HepG2 (cell line): ENCODE measurements around the gene TMEM132E. TPM values are rescaled to one million over a fixed set of nuclear protein-coding genes. Genes with fewer than 3 reads are reported as not detected.

Experiments
- ATAC-seq: fragments of 200-7000 bp; cut with Tn5 transposase; 3 replicates; pipeline ENCODE4 v1.9.1; 2020; ENCODE audit warnings: mild to moderate bottlenecking, moderate library complexity
- BruUV-seq: library from RNA; stranded (reverse); fragments of 400-500 nt; replicated peaks from 2 replicates; lab custom pipeline; 2021; lab: Mats Ljungman, UMichigan
- CTCF ChIA-PET: fragments of 300-600 bp; formaldehyde crosslinking; extraction: SDS; loops from one replicate; lab custom pipeline; 2021; ENCODE audit warnings: low total read pairs, inconsistent platforms, low intra/inter-chr PET ratio; lab: Yijun Ruan, JAX
- POLR2A ChIA-PET: fragments of 350-600 bp; sonication (Branson Sonifier 250); formaldehyde crosslinking; loops from one replicate; lab custom pipeline; 2020; ENCODE audit warnings: antibody characterized with exemption, inconsistent platforms; lab: Yijun Ruan, JAX
- DNase-seq: peaks from one replicate; pipeline ENCODE4 v3.0.0-alpha.2; 2015; ENCODE audit warnings: low spot score
- FAIRE-seq: peaks from 3 replicates; lab custom pipeline; 2011; peaks lifted over from hg19 to GRCh38; lab: Jason Lieb, UNC
- H2AFZ ChIP-seq: one replicate; pipeline ENCODE4 v1.6.1; 2011; ENCODE audit warnings: low read length, inconsistent platforms
- H3K27ac ChIP-seq: fragments of 300-600 bp; 3 replicates; pipeline ENCODE4 v1.8.0; 2011; ENCODE audit warnings: mixed run types, mild to moderate bottlenecking, mixed read lengths, low read length, inconsistent platforms; ENCODE audit not compliant: insufficient read depth; ENCODE audit errors: extremely low read length
- H3K27me3 ChIP-seq, 2 experiments: fragments of 200-600 bp in 1 of 2; 2 replicates in 1 of 2; 3 replicates in 1 of 2; pipeline versions ENCODE4 v1.6.0 to v1.8.0; 2011; ENCODE audit warnings: low read length in 2 of 2, mild to moderate bottlenecking in 2 of 2, moderate library complexity in 2 of 2, inconsistent platforms in 1 of 2; ENCODE audit not compliant: insufficient read depth in 2 of 2, control insufficient read depth in 1 of 2
- H3K36me3 ChIP-seq, 2 experiments: fragments of 200-600 bp in 1 of 2; replicated peaks in 1 of 2; 2 replicates in 1 of 2; 3 replicates in 1 of 2; pipeline versions ENCODE4 v1.5.1 to v1.8.0; 2011; ENCODE audit warnings: low read length in 2 of 2, inconsistent platforms in 1 of 2; ENCODE audit not compliant: insufficient read depth in 2 of 2, control insufficient read depth in 1 of 2
- H3K4me1 ChIP-seq: 2 replicates; pipeline ENCODE4 v1.5.1; 2012; ENCODE audit warnings: low read length, inconsistent platforms; ENCODE audit not compliant: insufficient read depth
- H3K4me2 ChIP-seq: 2 replicates; pipeline ENCODE4 v1.6.0; 2011; ENCODE audit warnings: low read depth, low read length, inconsistent platforms
- H3K4me3 ChIP-seq, 3 experiments: fragments of 200-600 bp in 1 of 3; sonication (generic), shearing (Covaris generic) in 1 of 3; replicated peaks in 1 of 3; 2 replicates each; pipeline ENCODE4 v1.5.1; 2011 to 2016; ENCODE audit warnings: low read length in 3 of 3, inconsistent platforms in 2 of 3, low read depth in 2 of 3, mild to moderate bottlenecking in 2 of 3, control low read depth in 1 of 3, mixed read lengths in 1 of 3; ENCODE audit not compliant: insufficient read depth in 1 of 3
- H3K79me2 ChIP-seq: one replicate; pipeline ENCODE4 v1.6.1; 2011; ENCODE audit warnings: low read length, inconsistent platforms; ENCODE audit not compliant: insufficient read depth
- H3K9ac ChIP-seq: 2 replicates; pipeline ENCODE4 v1.6.0; 2011; ENCODE audit warnings: mild to moderate bottlenecking, low read depth, low read length, inconsistent platforms; ENCODE audit not compliant: insufficient read depth
- H3K9me3 ChIP-seq: 2 replicates; pipeline ENCODE4 v1.5.1; 2012; ENCODE audit warnings: mild to moderate bottlenecking, low read length
- H4K20me1 ChIP-seq: 2 replicates; pipeline ENCODE4 v1.6.0; 2011; ENCODE audit warnings: inconsistent platforms, mild to moderate bottlenecking, low read length, moderate library complexity; ENCODE audit not compliant: insufficient read depth
- DR1 ChIP-seq: sonication (generic); formaldehyde crosslinking; IDR thresholded peaks from 2 replicates; pipeline ENCODE4 v1.8.0; 2021; ENCODE audit warnings: mild to moderate bottlenecking, missing genetic modification reagents, inconsistent platforms
- GABPA ChIP-seq, 2 experiments: IDR thresholded peaks; 2 replicates each; pipeline ENCODE4 v1.6.1; 2011 to 2016; ENCODE audit warnings: low read depth in 2 of 2, low read length in 1 of 2, missing biosample characterization in 1 of 2, missing genetic modification characterization in 1 of 2
- HMG20A ChIP-seq: IDR thresholded peaks from 2 replicates; pipeline ENCODE4 v1.6.1; 2016; ENCODE audit warnings: borderline replicate concordance
- NR2F6 ChIP-seq, 2 experiments: IDR thresholded peaks; 2 replicates each; pipeline ENCODE4 v1.6.1; 2016; ENCODE audit warnings: antibody characterized with exemption in 1 of 2, mild to moderate bottlenecking in 1 of 2
- SMARCC2 ChIP-seq: fragments of 450-650 bp; IDR thresholded peaks from 2 replicates; pipeline ENCODE4 v1.6.1; 2017; ENCODE audit warnings: antibody characterized with exemption, mild to moderate bottlenecking
- TGIF2 ChIP-seq: IDR thresholded peaks from 2 replicates; pipeline ENCODE4 v1.6.1; 2016; ENCODE audit warnings: control low read depth, missing compliant biosample characterization
- ZFP90 ChIP-seq: sonication (generic); formaldehyde crosslinking; IDR thresholded peaks from 2 replicates; pipeline ENCODE4 v1.8.0; 2022; ENCODE audit warnings: missing genetic modification reagents, mild to moderate bottlenecking, inconsistent platforms, borderline replicate concordance
- ZNF143 ChIP-seq: sonication (generic); formaldehyde crosslinking; IDR thresholded peaks from 2 replicates; pipeline ENCODE4 v1.4.0; 2020; ENCODE audit warnings: missing genetic modification reagents
- ZNF260 ChIP-seq: sonication (generic); formaldehyde crosslinking; IDR thresholded peaks from 2 replicates; pipeline ENCODE4 v1.4.0; 2020; ENCODE audit warnings: missing genetic modification reagents, low read depth, mild to moderate bottlenecking, borderline replicate concordance
- WGBS: methylation state at CpG from one replicate; pipeline ENCODE4 v1.1.6; 2017; ENCODE audit warnings: low lambda C conversion rate; 5-methylcytosine and 5-hydroxymethylcytosine counted together
- in situ Hi-C: cut with HindIII; loops from 2 replicates; pipeline ENCODE4 v1.10.0; 2017; ENCODE audit warnings: low pct_unique_long_range_greater_than_20kb; ENCODE audit not compliant: extremely low pct_ligation_motif_present
- intact Hi-C: fragments of 100-400 bp; cut with micrococcal nuclease; formaldehyde crosslinking; loops from one replicate; pipeline ENCODE4 v1.10.0; 2022; ENCODE audit not compliant: unreplicated experiment
- polyA plus RNA-seq, 8 experiments: library from polyadenylated mRNA; depleted of rRNA in 3 of 8; stranded (reverse) in 7 of 8; unstranded in 1 of 8; fragments of >200 nt; fragmentation: Illumina TruSeq in 4 of 8; extraction: Trizol in 4 of 8; gene quantifications; 2 replicates each; pipeline versions ENCODE4 v1.2.1 to v1.2.3, GENCODE V29; 2011 to 2016; ENCODE audit warnings: low read depth in 4 of 8, missing spikeins in 1 of 8, mixed read lengths in 1 of 8; ENCODE audit not compliant: insufficient read depth in 1 of 8
- total RNA-seq, 5 experiments: library from RNA; depleted of rRNA; stranded (reverse); fragments of >200 nt; fragmentation: Illumina TruSeq; extraction: Trizol; gene quantifications; 2 replicates each; pipeline ENCODE4 v1.2.3, GENCODE V29; 2016; ENCODE audit warnings: low read depth in 1 of 5
- TF ChIP-seq, protein P1 (sequence below): sonication (generic); formaldehyde crosslinking; IDR thresholded peaks from 2 replicates; pipeline ENCODE4 v1.4.0; 2020; ENCODE audit warnings: missing genetic modification reagents
- TF ChIP-seq, protein P2 (sequence below): sonication (generic); formaldehyde crosslinking; IDR thresholded peaks from 2 replicates; pipeline ENCODE4 v1.5.1; 2020; ENCODE audit warnings: missing genetic modification reagents, mild to moderate bottlenecking, borderline replicate concordance
- TF ChIP-seq, protein P3 (sequence below): sonication (generic); formaldehyde crosslinking; IDR thresholded peaks from 2 replicates; pipeline ENCODE4 v1.5.0; 2020; ENCODE audit warnings: mild to moderate bottlenecking, missing genetic modification reagents
- TF ChIP-seq, protein P4 (sequence below): sonication (generic); formaldehyde crosslinking; IDR thresholded peaks from 2 replicates; pipeline ENCODE4 v1.5.1; 2020; ENCODE audit warnings: missing genetic modification reagents, mild to moderate bottlenecking, borderline replicate concordance

The TMEM132E gene
- total and polyA plus RNA-seq, 2 of the 13 experiments (the other 11 are each of a cell fraction or from before 2014, with no cell fraction given) = not detected

DNA sequence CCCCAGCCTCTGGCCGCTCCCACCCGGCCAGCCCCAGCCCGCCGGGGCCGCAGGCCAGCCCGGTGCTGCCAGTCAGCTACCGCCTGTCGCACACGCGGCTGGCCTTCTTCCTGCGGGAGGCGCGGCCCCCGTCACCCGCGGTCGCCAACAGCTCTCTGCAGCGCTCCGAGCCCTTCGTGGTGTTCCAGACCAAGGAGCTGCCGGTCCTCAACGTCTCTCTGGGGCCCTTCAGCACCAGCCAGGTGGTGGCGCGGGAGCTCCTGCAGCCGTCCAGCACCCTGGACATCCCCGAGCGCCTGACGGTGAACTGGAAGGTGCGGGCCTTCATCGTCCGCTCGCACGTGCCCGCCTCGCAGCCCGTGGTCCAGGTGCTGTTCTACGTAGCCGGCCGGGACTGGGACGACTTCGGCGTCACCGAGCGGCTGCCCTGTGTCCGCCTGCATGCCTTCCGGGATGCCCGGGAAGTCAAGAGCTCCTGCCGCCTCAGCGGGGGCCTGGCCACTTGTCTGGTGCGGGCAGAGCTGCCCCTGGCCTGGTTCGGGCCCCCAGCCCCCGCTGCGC, 46.8 kb downstream of the TMEM132E start:
- in situ Hi-C loops = loop anchor here (5.0 kb wide), 1 partner anchor 49 kb away; the partner anchor contains the start of gene TMEM132E
- no peaks in the 10 kb centered on the region for H4K20me1 ChIP-seq
- no TSS peak for BruUV-seq
- no peaks in the 10 kb centered on the region for H3K36me3 ChIP-seq
- H3K4me3 ChIP-seq = no peak overlapping the region
- peak; percentile 25; the same call in 1 of the 3 replicates for ATAC-seq
- WGBS = 34% methylated on average over 18 of the region's 53 CpGs
- no peaks in the 10 kb centered on the region for H3K9me3 ChIP-seq
- H3K27ac ChIP-seq = no peak overlapping the region
- intact Hi-C loops = no loop called here
- no peaks in the 10 kb centered on the region for H3K4me1 ChIP-seq
- peaks cover 2 to 33% of the 10 kb centered on the region in 2 experiments; a peak in 3 of 5 replicates for H3K27me3 ChIP-seq
- TF ChIP-seq NR2F6 (IDR thresholded peaks at IDR 0.05) (no peak), NR2F6 (CRISPR knock-in tag; IDR thresholded peaks at IDR 0.05) (no peak), SMARCC2 (no peak), ZNF143 (CRISPR knock-in tag) (no peak), HMG20A (CRISPR knock-in tag) (no peak), ZFP90 (CRISPR knock-in tag) (no peak), GABPA (IDR thresholded peaks at IDR 0.05; ENCODE audit: low read depth, low read length) (no peak), GABPA (CRISPR knock-in tag; IDR thresholded peaks at IDR 0.05; ENCODE audit: low read depth) (no peak), TGIF2 (no peak), DR1 (CRISPR knock-in tag) (no peak), ZNF260 (CRISPR knock-in tag) (no peak)
- TF ChIP-seq, protein P1, sequence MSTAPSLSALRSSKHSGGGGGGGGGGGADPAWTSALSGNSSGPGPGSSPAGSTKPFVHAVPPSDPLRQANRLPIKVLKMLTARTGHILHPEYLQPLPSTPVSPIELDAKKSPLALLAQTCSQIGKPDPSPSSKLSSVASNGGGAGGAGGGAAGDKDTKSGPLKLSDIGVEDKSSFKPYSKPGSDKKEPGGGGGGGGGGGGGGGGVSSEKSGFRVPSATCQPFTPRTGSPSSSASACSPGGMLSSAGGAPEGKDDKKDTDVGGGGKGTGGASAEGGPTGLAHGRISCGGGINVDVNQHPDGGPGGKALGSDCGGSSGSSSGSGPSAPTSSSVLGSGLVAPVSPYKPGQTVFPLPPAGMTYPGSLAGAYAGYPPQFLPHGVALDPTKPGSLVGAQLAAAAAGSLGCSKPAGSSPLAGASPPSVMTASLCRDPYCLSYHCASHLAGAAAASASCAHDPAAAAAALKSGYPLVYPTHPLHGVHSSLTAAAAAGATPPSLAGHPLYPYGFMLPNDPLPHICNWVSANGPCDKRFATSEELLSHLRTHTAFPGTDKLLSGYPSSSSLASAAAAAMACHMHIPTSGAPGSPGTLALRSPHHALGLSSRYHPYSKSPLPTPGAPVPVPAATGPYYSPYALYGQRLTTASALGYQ (CRISPR knock-in tag) = no peak
- TF ChIP-seq, protein P2, sequence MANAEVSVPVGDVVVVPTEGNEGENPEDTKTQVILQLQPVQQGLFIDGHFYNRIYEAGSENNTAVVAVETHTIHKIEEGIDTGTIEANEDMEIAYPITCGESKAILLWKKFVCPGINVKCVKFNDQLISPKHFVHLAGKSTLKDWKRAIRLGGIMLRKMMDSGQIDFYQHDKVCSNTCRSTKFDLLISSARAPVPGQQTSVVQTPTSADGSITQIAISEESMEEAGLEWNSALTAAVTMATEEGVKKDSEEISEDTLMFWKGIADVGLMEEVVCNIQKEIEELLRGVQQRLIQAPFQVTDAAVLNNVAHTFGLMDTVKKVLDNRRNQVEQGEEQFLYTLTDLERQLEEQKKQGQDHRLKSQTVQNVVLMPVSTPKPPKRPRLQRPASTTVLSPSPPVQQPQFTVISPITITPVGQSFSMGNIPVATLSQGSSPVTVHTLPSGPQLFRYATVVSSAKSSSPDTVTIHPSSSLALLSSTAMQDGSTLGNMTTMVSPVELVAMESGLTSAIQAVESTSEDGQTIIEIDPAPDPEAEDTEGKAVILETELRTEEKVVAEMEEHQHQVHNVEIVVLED (CRISPR knock-in tag) = no peak
- TF ChIP-seq, protein P3, sequence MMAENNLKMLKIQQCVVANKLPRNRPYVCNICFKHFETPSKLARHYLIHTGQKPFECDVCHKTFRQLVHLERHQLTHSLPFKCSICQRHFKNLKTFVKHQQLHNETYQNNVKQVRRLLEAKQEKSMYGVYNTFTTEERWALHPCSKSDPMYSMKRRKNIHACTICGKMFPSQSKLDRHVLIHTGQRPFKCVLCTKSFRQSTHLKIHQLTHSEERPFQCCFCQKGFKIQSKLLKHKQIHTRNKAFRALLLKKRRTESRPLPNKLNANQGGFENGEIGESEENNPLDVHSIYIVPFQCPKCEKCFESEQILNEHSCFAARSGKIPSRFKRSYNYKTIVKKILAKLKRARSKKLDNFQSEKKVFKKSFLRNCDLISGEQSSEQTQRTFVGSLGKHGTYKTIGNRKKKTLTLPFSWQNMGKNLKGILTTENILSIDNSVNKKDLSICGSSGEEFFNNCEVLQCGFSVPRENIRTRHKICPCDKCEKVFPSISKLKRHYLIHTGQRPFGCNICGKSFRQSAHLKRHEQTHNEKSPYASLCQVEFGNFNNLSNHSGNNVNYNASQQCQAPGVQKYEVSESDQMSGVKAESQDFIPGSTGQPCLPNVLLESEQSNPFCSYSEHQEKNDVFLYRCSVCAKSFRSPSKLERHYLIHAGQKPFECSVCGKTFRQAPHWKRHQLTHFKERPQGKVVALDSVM (CRISPR knock-in tag) = no peak
- TF ChIP-seq, protein P4, sequence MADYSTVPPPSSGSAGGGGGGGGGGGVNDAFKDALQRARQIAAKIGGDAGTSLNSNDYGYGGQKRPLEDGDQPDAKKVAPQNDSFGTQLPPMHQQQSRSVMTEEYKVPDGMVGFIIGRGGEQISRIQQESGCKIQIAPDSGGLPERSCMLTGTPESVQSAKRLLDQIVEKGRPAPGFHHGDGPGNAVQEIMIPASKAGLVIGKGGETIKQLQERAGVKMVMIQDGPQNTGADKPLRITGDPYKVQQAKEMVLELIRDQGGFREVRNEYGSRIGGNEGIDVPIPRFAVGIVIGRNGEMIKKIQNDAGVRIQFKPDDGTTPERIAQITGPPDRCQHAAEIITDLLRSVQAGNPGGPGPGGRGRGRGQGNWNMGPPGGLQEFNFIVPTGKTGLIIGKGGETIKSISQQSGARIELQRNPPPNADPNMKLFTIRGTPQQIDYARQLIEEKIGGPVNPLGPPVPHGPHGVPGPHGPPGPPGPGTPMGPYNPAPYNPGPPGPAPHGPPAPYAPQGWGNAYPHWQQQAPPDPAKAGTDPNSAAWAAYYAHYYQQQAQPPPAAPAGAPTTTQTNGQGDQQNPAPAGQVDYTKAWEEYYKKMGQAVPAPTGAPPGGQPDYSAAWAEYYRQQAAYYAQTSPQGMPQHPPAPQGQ (CRISPR knock-in tag) = no peak
- H3K79me2 ChIP-seq = no peaks in the 10 kb centered on the region
- no peak for FAIRE-seq
- H3K4me2 ChIP-seq = no peak overlapping the region
- ChIA-PET CTCF (no interaction called here), POLR2A (no interaction called here)
- no peak overlapping the region for H3K9ac ChIP-seq
- no peak for DNase-seq
- no peak overlapping the region for H2AFZ ChIP-seq
